Liver (tissue), 3 donors: ENCODE measurements around the gene LY6G6C.

Source experiments
- CTCF ChIP-seq: fragments of 150-350 bp; IDR thresholded peaks from 2 replicates; pipeline ENCODE4 v1.5.1; 2017; ENCODE audit warnings: improper control_type of control experiment, low read depth, low read length; ENCODE audit not compliant: missing input control
- JUND ChIP-seq, 2 donors: IDR thresholded peaks; 2 replicates each; pipeline ENCODE4 v1.6.1; 2016; ENCODE audit warnings: antibody characterized with exemption in 2 of 2
- RAD21 ChIP-seq, 2 donors: IDR thresholded peaks; 2 replicates each; pipeline ENCODE4 v1.6.1; 2016; ENCODE audit warnings: antibody characterized with exemption in 2 of 2, mild to moderate bottlenecking in 2 of 2
- REST ChIP-seq: IDR thresholded peaks from 2 replicates; pipeline ENCODE4 v1.6.1; 2016; ENCODE audit warnings: antibody characterized with exemption, mild to moderate bottlenecking
- SP1 ChIP-seq: IDR thresholded peaks from 2 replicates; pipeline ENCODE4 v1.6.1; 2018; ENCODE audit warnings: antibody characterized with exemption, mild to moderate bottlenecking
- donor health status: healthy.
- donor health status: healthy.

- no peak for TF ChIP-seq SP1
- no peak for TF ChIP-seq JUND (IDR thresholded peaks at IDR 0.05)
- TF ChIP-seq CTCF, result no peak
- TF ChIP-seq RAD21 (IDR thresholded peaks at IDR 0.05), result no peak
- no peak for TF ChIP-seq REST
Observed at GRCh38 chr6:31691078-31691463, 30.5 kb downstream of the LY6G6C start.
